IPS DF 6.9 (cell line): ENCODE measurements around the gene RAPGEF4.

Experiments used
- DNase-seq: peaks from one replicate; pipeline ENCODE4 v3.0.0-alpha.2; 2013; ENCODE audit warnings: low read depth, low spot score
- H3K27ac ChIP-seq: one replicate; pipeline ENCODE4 v1.5.1; 2013; ENCODE audit warnings: low read length, control low read depth
- H3K27me3 ChIP-seq: 2 replicates; pipeline ENCODE4 v1.6.1; 2013; ENCODE audit warnings: mild to moderate bottlenecking, low read length; ENCODE audit not compliant: control insufficient read depth, insufficient read depth
- H3K36me3 ChIP-seq: 2 replicates; pipeline ENCODE4 v1.6.1; 2013; ENCODE audit warnings: low read length; ENCODE audit not compliant: control insufficient read depth, insufficient read depth
- H3K4me1 ChIP-seq: 2 replicates; pipeline ENCODE4 v1.6.1; 2013; ENCODE audit warnings: low read length; ENCODE audit not compliant: control insufficient read depth, insufficient read depth
- H3K4me3 ChIP-seq: 2 replicates; pipeline ENCODE4 v1.5.1; 2013; ENCODE audit warnings: mild to moderate bottlenecking, low read length
- H3K9me3 ChIP-seq: 2 replicates; pipeline ENCODE4 v1.6.1; 2013; ENCODE audit warnings: low read length, inconsistent platforms; ENCODE audit not compliant: control insufficient read depth, insufficient read depth
- WGBS: extraction: QIAGEN DNeasy Blood & Tissue Kit; methylation state at CpG from one replicate; pipeline ENCODE4 v1.1.7; 2013; ENCODE audit warnings: mixed read lengths, missing lambda C conversion rate; ENCODE audit not compliant: insufficient read length, insufficient coverage; 5-methylcytosine and 5-hydroxymethylcytosine counted together

The RAPGEF4 gene

DNA sequence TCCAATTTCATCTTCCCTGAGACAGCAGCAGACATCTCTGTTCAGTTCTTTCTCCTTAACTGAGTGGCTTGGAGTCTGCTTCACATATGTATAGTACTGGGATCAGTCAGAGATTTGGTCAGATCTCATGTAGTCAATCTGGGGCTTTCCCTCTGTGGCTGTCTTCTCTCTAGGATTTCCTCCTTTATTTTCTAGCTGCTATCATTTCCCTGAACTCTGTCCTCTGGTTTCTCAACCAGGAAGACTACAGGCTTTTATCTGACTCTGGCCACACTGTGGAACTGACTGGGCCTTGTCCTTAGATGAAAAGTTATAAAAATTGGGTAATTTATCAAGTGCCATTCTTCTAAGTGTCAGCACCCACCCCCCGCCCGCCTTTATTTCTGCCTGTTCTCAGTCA lies 121.0 kb downstream of the RAPGEF4 start:
- DNase-seq, result no peak
- H3K9me3 ChIP-seq, result no peaks in the 10 kb centered on the region
- H3K4me3 ChIP-seq, result no peak overlapping the region
- no peaks in the 10 kb centered on the region for H3K36me3 ChIP-seq
- H3K4me1 ChIP-seq, result no peaks in the 10 kb centered on the region
- WGBS, result no CpG with 5 or more reads among the region's 2 CpGs
- H3K27me3 ChIP-seq, result no peaks in the 10 kb centered on the region
- no peak overlapping the region for H3K27ac ChIP-seq

DNA sequence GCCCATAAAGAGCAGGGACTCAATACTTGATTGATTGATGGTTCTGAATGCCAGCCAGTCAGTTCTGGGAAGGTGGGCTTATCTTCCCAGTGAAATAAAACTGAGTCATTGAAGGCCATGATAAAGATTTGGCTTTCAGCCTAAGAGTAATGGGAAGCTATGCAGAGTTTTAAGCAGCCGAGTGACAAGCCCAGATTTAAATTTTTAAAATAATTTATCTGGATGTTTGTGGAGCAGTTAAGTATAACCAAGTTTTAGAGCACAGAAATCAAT lies 122.8 kb downstream of the RAPGEF4 start:
- WGBS, result no CpG with 5 or more reads among the region's 1 CpG
- no peak overlapping the region for H3K4me3 ChIP-seq
- H3K9me3 ChIP-seq, result no peaks in the 10 kb centered on the region
- no peak for DNase-seq
- no peak overlapping the region for H3K27ac ChIP-seq
- no peaks in the 10 kb centered on the region for H3K4me1 ChIP-seq
- H3K27me3 ChIP-seq, result no peaks in the 10 kb centered on the region
- H3K36me3 ChIP-seq, result no peaks in the 10 kb centered on the region

DNA sequence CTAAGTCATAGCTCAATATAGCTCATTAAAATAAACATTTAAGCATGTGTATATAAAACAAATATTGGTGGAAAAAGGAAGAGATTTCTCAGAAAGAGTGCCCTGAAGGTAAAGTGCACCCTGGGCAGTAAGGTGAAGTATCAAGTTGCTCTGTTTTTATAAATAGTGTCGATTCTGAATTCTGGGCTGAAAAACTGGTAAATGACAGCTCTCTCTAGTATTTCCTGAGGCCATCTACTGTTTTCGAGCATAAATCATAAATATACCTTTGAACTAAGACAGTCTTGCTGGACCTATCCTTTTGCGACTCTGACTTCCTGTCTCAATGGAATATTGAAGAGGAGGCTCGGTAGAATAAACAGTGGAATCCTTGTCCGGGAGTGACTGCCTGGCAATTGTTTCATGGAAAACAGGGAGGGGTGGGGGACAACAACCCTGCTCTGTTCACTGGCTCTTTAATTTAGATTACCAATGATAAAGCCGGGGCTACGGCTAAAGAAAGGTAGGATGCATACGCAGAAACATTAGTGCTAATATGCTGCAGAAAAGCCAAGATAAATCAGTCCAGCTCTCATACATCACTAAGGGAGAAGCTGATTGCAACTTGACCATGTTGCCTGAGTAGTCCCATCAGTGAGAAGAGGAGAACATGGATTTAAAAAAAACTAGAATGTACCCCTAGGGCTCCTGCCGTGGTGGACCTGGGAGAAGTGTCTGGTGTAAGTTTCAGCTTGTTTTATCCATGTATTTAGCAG lies 124.1 kb downstream of the RAPGEF4 start:
- H3K27ac ChIP-seq, result no peak overlapping the region
- H3K36me3 ChIP-seq, result no peaks in the 10 kb centered on the region
- no peaks in the 10 kb centered on the region for H3K9me3 ChIP-seq
- WGBS, result no CpG with 5 or more reads among the region's 9 CpGs
- H3K4me1 ChIP-seq, result no peaks in the 10 kb centered on the region
- no peak for DNase-seq
- H3K4me3 ChIP-seq, result no peak overlapping the region
- no peaks in the 10 kb centered on the region for H3K27me3 ChIP-seq

DNA sequence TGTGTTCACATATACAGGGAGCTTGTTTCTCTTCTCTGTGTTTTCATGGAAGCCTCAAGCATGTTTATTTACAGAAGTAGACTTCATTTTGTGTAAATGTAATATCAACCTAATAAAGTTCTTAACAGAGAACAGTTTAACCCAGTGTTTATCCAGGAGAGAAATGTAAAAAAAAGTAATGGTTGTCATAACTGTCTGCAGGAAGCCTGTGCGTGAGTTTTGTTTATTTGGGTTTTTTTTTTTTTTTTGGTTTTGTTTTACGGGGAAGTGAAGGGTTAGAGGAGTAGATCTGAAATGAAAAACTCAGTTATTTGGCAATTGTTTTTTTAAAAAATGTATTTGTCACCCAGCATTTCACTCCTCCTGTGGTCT lies 124.7 kb downstream of the RAPGEF4 start:
- Histone ChIP-seq H3K9me3 (no peaks in the 10 kb centered on the region), H3K27ac (no peak overlapping the region), H3K4me3 (no peak overlapping the region), H3K4me1 (no peaks in the 10 kb centered on the region), H3K27me3 (no peaks in the 10 kb centered on the region), H3K36me3 (no peaks in the 10 kb centered on the region)
- no peak for DNase-seq
- 100% methylated on average over 2 of the region's 2 CpGs for WGBS

DNA sequence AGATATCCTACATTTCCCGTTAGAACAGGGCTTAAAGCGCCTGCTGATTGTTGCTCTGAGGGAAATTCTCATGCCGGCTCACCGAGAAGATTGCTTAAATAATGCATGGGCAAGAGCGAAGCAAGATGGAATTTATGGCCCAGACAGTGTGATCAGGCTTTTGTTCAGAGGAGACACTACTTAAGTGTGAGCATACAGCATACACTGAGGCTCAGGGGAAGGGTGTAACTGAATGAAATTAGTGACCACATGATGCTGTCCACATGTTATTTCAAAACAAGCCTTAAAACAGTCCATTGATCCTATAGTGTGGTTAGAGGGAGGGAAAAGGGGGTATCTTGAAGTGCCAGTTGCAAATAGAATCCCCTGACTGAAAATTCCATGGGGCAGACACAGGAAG lies 125.5 kb downstream of the RAPGEF4 start:
- H3K36me3 ChIP-seq, result no peaks in the 10 kb centered on the region
- H3K9me3 ChIP-seq, result no peaks in the 10 kb centered on the region
- H3K27ac ChIP-seq, result no peak overlapping the region
- no CpG with 5 or more reads among the region's 5 CpGs for WGBS
- no peak for DNase-seq
- H3K4me1 ChIP-seq, result no peaks in the 10 kb centered on the region
- H3K4me3 ChIP-seq, result no peak overlapping the region
- no peaks in the 10 kb centered on the region for H3K27me3 ChIP-seq

DNA sequence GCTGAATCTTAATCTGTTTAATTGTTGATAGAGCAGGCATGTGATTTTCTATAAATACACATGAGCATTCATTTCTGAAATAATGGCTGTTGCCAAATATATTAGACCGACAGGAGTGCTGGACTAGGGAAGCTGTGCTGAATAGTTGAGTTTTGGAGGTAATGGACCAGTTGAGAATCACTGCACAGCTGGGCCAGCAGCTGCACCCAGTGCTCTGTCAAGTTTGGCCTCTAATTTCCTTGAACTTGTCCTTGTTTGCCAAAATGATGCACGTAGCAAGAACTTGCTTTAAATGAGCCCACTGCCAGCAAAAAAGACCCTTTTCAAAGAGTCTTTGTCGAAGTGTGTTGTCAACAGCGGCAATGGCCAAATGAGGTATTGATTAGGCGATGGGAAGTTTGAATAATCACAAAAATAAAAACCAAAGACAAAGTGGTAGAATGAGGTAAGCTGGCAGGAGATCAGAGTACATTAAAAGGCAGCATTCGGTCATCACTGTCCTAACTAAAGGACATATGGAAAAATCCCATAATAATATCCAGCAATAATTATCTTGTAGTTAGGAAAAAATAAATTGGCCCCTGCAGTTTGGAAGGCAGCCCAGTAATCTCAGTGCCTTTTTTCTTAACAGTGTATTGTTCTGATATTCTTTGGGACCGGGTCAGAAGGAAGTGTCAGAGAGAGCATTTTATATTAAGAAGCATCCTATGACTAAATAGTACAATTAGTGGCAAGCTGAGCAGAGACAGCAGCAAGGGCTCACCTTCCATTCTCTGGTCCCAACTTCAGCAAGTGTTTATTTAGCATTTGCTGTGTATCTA lies 126.2 kb downstream of the RAPGEF4 start:
- no peak for DNase-seq
- Histone ChIP-seq H3K27me3 (no peaks in the 10 kb centered on the region), H3K36me3 (no peaks in the 10 kb centered on the region), H3K9me3 (no peaks in the 10 kb centered on the region), H3K4me3 (no peak overlapping the region), H3K4me1 (no peaks in the 10 kb centered on the region), H3K27ac (no peak overlapping the region)
- no CpG with 5 or more reads among the region's 7 CpGs for WGBS

DNA sequence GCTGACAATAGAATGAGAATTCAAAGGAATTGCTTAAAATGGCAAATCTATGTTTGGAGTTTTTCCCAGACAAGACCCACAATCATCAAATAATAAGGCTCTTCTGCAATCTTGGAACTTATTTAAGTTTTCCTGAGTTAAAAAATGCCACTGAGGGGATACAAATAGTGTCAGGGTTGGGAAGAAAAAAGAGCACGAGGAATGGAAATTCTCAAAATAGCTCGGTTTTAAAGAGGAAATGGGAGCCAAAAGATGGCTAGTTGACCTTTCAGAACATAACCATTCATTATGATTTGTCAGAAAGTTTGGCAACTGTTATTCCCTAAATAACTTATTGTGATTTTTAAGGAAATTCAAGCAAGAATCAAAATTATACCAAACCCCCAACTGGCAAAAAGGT lies 127.7 kb downstream of the RAPGEF4 start:
- no peak overlapping the region for H3K27ac ChIP-seq
- H3K4me3 ChIP-seq, result no peak overlapping the region
- no peak for DNase-seq
- no peaks in the 10 kb centered on the region for H3K27me3 ChIP-seq
- no peaks in the 10 kb centered on the region for H3K4me1 ChIP-seq
- no peaks in the 10 kb centered on the region for H3K36me3 ChIP-seq
- no peaks in the 10 kb centered on the region for H3K9me3 ChIP-seq
- WGBS, result no CpG with 5 or more reads among the region's 2 CpGs

DNA sequence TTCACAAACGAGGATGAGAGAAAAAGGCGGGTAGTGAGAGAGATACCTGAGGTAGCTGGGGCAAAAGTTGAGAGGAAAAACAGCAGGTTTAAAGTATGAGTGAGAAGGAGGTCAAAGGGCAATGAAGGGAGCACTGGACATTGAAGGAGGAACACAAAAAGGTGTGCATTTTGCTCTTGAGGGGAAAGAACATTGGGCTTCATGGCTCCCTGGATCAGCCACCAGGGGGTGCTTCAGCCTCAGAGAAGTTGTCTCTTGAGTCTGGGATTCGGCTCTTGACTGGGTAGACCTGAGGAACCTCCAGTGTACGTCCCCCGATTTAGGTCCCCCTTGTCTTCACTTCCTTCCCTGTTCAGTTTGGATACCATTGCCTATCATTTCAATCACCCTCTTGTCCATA lies 128.5 kb downstream of the RAPGEF4 start:
- no CpG with 5 or more reads among the region's 5 CpGs for WGBS
- Histone ChIP-seq H3K27ac (no peak overlapping the region), H3K4me3 (no peak overlapping the region), H3K27me3 (no peaks in the 10 kb centered on the region), H3K9me3 (no peaks in the 10 kb centered on the region), H3K36me3 (no peaks in the 10 kb centered on the region), H3K4me1 (no peaks in the 10 kb centered on the region)
- peak; percentile 55 for DNase-seq

DNA sequence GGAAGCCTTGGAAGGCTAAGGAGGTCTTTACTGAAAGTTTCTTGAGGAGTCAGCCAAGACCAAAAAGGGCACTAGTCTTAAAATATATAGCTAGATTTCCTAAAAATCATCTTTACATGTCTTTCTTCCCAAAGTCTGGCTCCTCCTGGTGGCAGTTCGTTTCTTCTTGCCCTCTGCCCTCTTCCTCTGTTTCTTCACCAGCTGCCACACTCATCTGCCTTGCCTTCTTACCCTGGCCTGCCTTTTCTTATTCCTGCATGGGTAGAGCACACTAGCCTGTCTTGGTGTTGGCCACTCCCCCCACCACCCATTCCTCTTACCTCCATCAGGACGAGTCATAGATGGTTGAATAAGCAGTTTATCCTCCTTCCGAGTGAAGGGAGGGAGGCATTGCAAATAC lies 129.8 kb downstream of the RAPGEF4 start:
- no peaks in the 10 kb centered on the region for H3K9me3 ChIP-seq
- no CpG with 5 or more reads among the region's 3 CpGs for WGBS

DNA sequence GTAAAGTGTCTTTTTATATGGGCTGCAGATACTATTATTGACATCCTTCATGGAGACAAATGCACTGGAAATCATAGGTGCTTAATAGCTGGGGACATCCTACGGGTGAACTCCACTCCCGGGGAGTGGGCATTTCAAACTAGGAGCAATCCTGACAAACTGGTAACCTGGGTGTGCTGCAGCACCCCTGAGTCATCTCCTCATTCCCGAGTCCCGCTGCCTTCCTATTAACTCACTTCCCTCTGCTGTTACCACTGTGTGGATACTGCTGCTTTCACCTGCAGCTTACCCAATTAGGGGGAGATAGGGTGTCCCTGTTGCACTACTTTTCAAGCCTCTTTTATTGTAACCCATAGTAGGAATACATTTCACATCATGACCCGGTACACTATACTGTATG lies 134.2 kb downstream of the RAPGEF4 start:
- no peak overlapping the region for H3K27ac ChIP-seq
- no peaks in the 10 kb centered on the region for H3K9me3 ChIP-seq
- no peaks in the 10 kb centered on the region for H3K4me1 ChIP-seq
- no peak for DNase-seq
- no peaks in the 10 kb centered on the region for H3K36me3 ChIP-seq
- H3K27me3 ChIP-seq, result no peaks in the 10 kb centered on the region
- WGBS, result no CpG with 5 or more reads among the region's 5 CpGs
- H3K4me3 ChIP-seq, result no peak overlapping the region

More for the DNA sequence above, 129.8 kb downstream of the RAPGEF4 start:
- no peak for DNase-seq
- no peaks in the 10 kb centered on the region for H3K4me1 ChIP-seq
- H3K27ac ChIP-seq, result no peak overlapping the region
- no peaks in the 10 kb centered on the region for H3K27me3 ChIP-seq
- no peaks in the 10 kb centered on the region for H3K36me3 ChIP-seq
- H3K4me3 ChIP-seq, result no peak overlapping the region

DNA sequence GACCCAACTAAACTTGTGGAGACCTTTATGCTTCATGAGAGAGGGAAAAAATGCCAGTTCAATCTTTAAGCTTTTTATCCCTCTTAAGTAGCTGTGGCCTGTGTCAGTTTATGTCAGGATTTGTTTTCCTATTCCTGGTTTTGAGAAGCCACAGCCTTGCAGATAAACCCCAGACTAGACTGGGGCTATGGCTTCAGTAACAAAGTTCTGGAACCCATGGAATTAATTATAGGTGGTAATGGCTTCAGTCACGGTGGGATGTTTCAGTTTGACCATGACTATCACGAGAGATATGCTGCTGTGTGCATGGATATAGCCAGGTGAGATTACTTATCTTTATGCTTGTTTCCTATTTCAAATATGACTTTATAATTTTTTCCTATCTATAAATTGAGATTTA lies 134.8 kb downstream of the RAPGEF4 start:
- Histone ChIP-seq H3K9me3 (no peaks in the 10 kb centered on the region), H3K4me1 (no peaks in the 10 kb centered on the region), H3K4me3 (no peak overlapping the region), H3K27ac (no peak overlapping the region), H3K27me3 (no peaks in the 10 kb centered on the region), H3K36me3 (no peaks in the 10 kb centered on the region)
- DNase-seq, result no peak
- no CpG with 5 or more reads among the region's 2 CpGs for WGBS
